Activated CD8-positive, alpha-beta memory T cell treated with anti-CD3 and anti-CD28 coated beads, Interleukin-2, amount 10 ng/mL, durations not matched to agents 7 days and 5 days (primary cell): ENCODE results near the gene CRIP3. TPM values are rescaled to one million over a fixed set of nuclear protein-coding genes. Genes with fewer than 3 reads are reported as not detected.

Source experiments
- ATAC-seq: fragments of 150-1000 bp; cut with Tn5 transposase; one replicate; pipeline ENCODE4 v1.10.0; 2021; ENCODE audit warnings: moderate library complexity
- CTCF ChIA-PET: fragments of 350-600 bp; sonication (Branson Sonifier 250); formaldehyde crosslinking; loops from one replicate; lab custom pipeline; 2021; ENCODE audit warnings: antibody characterized with exemption; lab: Charles Lee
- DNase-seq: peaks from one replicate; pipeline ENCODE4 v3.0.0-alpha.2; 2020
- H3K27ac Mint-ChIP-seq: one replicate; pipeline ENCODE4 v1.8.0; 2021; ENCODE audit warnings: mild to moderate bottlenecking, mixed read lengths
- H3K27me3 Mint-ChIP-seq: one replicate; pipeline ENCODE4 v1.8.0; 2021; ENCODE audit warnings: mixed read lengths
- H3K36me3 Mint-ChIP-seq: one replicate; pipeline ENCODE4 v1.8.0; 2021; ENCODE audit warnings: mild to moderate bottlenecking, mixed read lengths
- H3K4me1 Mint-ChIP-seq: one replicate; pipeline ENCODE4 v1.8.0; 2021; ENCODE audit warnings: mixed read lengths
- H3K4me3 Mint-ChIP-seq: one replicate; pipeline ENCODE4 v1.8.0; 2021; ENCODE audit warnings: mild to moderate bottlenecking, moderate library complexity, mixed read lengths
- H3K9me3 Mint-ChIP-seq: one replicate; pipeline ENCODE4 v1.8.0; 2022; ENCODE audit warnings: low read depth, mixed read lengths
- total RNA-seq, 2 experiments: library from RNA; stranded (reverse); gene quantifications; one replicate each; pipeline ENCODE4 v1.2.3, GENCODE V29; 2021

Gene CRIP3
- total RNA-seq, 2 experiments from 2014 or later = 0.50 to 0.66 TPM

GRCh38 chr6:43291708-43292107 lies 16.9 kb downstream of the CRIP3 start:
- H3K27me3 Mint-ChIP-seq = peaks cover 11% of the 10 kb centered on the region
- DNase-seq (no peak), ATAC-seq (no peak)
- H3K27ac Mint-ChIP-seq = no peak overlapping the region
- no peaks in the 10 kb centered on the region for H3K9me3 Mint-ChIP-seq
- H3K4me3 Mint-ChIP-seq = no peak overlapping the region
- no peaks in the 10 kb centered on the region for H3K36me3 Mint-ChIP-seq
- CTCF ChIA-PET = interaction anchor here (0.8 kb wide), 1 partner anchor 94 kb away, joined by 3 read pairs; no protein-coding TSS in a partner anchor
- H3K4me1 Mint-ChIP-seq = no peaks in the 10 kb centered on the region

- Mint-ChIP-seq H3K4me3 (no peak overlapping the region), H3K27ac (no peak overlapping the region), H3K36me3 (no peaks in the 10 kb centered on the region), H3K27me3 (peaks cover 14% of the 10 kb centered on the region), H3K9me3 (no peaks in the 10 kb centered on the region), H3K4me1 (no peaks in the 10 kb centered on the region)
- ATAC-seq (no peak), DNase-seq (no peak)
- CTCF ChIA-PET = no interaction called here
Measured at GRCh38 chr6:43290905-43291355, 17.7 kb downstream of the CRIP3 start.

- ATAC-seq = no peak
- Mint-ChIP-seq H3K36me3 (no peaks in the 10 kb centered on the region), H3K4me3 (no peak overlapping the region), H3K27me3 (peaks cover 19% of the 10 kb centered on the region), H3K27ac (no peak overlapping the region), H3K4me1 (no peaks in the 10 kb centered on the region), H3K9me3 (no peaks in the 10 kb centered on the region)
- DNase-seq = no peak
- CTCF ChIA-PET = interaction anchor here (0.8 kb wide), 1 partner anchor 64 kb away, joined by 3 read pairs; no protein-coding TSS in a partner anchor
Measured at GRCh38 chr6:43290339-43290904, 18.2 kb downstream of the CRIP3 start.

- H3K4me3 Mint-ChIP-seq = no peak overlapping the region
- no peaks in the 10 kb centered on the region for H3K9me3 Mint-ChIP-seq
- CTCF ChIA-PET = no interaction called here
- H3K27me3 Mint-ChIP-seq = peaks cover 24% of the 10 kb centered on the region
- ATAC-seq (no peak), DNase-seq (no peak)
- no peaks in the 10 kb centered on the region for H3K4me1 Mint-ChIP-seq
- no peak overlapping the region for H3K27ac Mint-ChIP-seq
- H3K36me3 Mint-ChIP-seq = no peaks in the 10 kb centered on the region
Measured at GRCh38 chr6:43287717-43288679, 20.6 kb downstream of the CRIP3 start.

- peaks cover 24% of the 10 kb centered on the region for H3K27me3 Mint-ChIP-seq
- DNase-seq (no peak), ATAC-seq (no peak)
- no peaks in the 10 kb centered on the region for H3K36me3 Mint-ChIP-seq
- no peaks in the 10 kb centered on the region for H3K4me1 Mint-ChIP-seq
- no peak overlapping the region for H3K4me3 Mint-ChIP-seq
- CTCF ChIA-PET = interaction anchor here (1.1 kb wide), 1 partner anchor 10 kb away, joined by 3 read pairs; no protein-coding TSS in a partner anchor
- no peaks in the 10 kb centered on the region for H3K9me3 Mint-ChIP-seq
- H3K27ac Mint-ChIP-seq = no peak overlapping the region
Measured at GRCh38 chr6:43286980-43287716, 21.5 kb downstream of the CRIP3 start.

- H3K36me3 Mint-ChIP-seq = no peaks in the 10 kb centered on the region
- H3K27me3 Mint-ChIP-seq = peaks cover 26% of the 10 kb centered on the region
- ATAC-seq = no peak
- no peak for DNase-seq
- no peaks in the 10 kb centered on the region for H3K9me3 Mint-ChIP-seq
- CTCF ChIA-PET = interaction anchor here (1.1 kb wide), 1 partner anchor 9 kb away, joined by 3 read pairs; no protein-coding TSS in a partner anchor
- H3K27ac Mint-ChIP-seq = no peak overlapping the region
- H3K4me3 Mint-ChIP-seq = no peak overlapping the region
- H3K4me1 Mint-ChIP-seq = no peaks in the 10 kb centered on the region
Measured at GRCh38 chr6:43286456-43286979, 22.1 kb downstream of the CRIP3 start.

- Mint-ChIP-seq H3K27ac (no peak overlapping the region), H3K36me3 (no peaks in the 10 kb centered on the region), H3K4me3 (no peak overlapping the region), H3K27me3 (peaks cover 30% of the 10 kb centered on the region), H3K4me1 (no peaks in the 10 kb centered on the region), H3K9me3 (no peaks in the 10 kb centered on the region)
- CTCF ChIA-PET = interaction anchor here (1.6 kb wide), 1 partner anchor 23 kb away, joined by 3 read pairs; no protein-coding TSS in a partner anchor
- ATAC-seq = no peak
- no peak for DNase-seq
Measured at GRCh38 chr6:43285832-43286231, 22.8 kb downstream of the CRIP3 start.

GRCh38 chr6:43284991-43285781 lies 23.4 kb downstream of the CRIP3 start:
- Mint-ChIP-seq H3K27me3 (peaks cover 35% of the 10 kb centered on the region), H3K9me3 (no peaks in the 10 kb centered on the region), H3K27ac (no peak overlapping the region), H3K4me3 (no peak overlapping the region), H3K36me3 (no peaks in the 10 kb centered on the region), H3K4me1 (no peaks in the 10 kb centered on the region)
- no peak for ATAC-seq
- DNase-seq = no peak
- CTCF ChIA-PET = interaction anchor here (1.6 kb wide), 1 partner anchor 22 kb away, joined by 3 read pairs; no protein-coding TSS in a partner anchor

- ATAC-seq (no peak), DNase-seq (no peak)
- CTCF ChIA-PET = no interaction called here
Measured at GRCh38 chr6:43283905-43284304, 24.7 kb downstream of the CRIP3 start.

GRCh38 chr6:43283514-43283901 lies 25.1 kb downstream of the CRIP3 start:
- H3K27me3 Mint-ChIP-seq = peaks cover 37% of the 10 kb centered on the region
- H3K9me3 Mint-ChIP-seq = no peaks in the 10 kb centered on the region
- ATAC-seq (no peak), DNase-seq (no peak)
- H3K27ac Mint-ChIP-seq = no peak overlapping the region
- no peaks in the 10 kb centered on the region for H3K36me3 Mint-ChIP-seq
- CTCF ChIA-PET = no interaction called here
- no peaks in the 10 kb centered on the region for H3K4me1 Mint-ChIP-seq
- no peak overlapping the region for H3K4me3 Mint-ChIP-seq

More at GRCh38 chr6:43283905-43284304, 24.7 kb downstream of the CRIP3 start:
- Mint-ChIP-seq H3K27ac (no peak overlapping the region), H3K4me3 (no peak overlapping the region), H3K36me3 (no peaks in the 10 kb centered on the region), H3K27me3 (peaks cover 35% of the 10 kb centered on the region), H3K9me3 (no peaks in the 10 kb centered on the region), H3K4me1 (no peaks in the 10 kb centered on the region)

GRCh38 chr6:43282636-43283513 lies 25.8 kb downstream of the CRIP3 start:
- DNase-seq = no peak
- no peaks in the 10 kb centered on the region for H3K4me1 Mint-ChIP-seq
- no peak for ATAC-seq
- H3K36me3 Mint-ChIP-seq = no peaks in the 10 kb centered on the region
- H3K4me3 Mint-ChIP-seq = no peak overlapping the region
- CTCF ChIA-PET = no interaction called here
- H3K27ac Mint-ChIP-seq = no peak overlapping the region
- no peaks in the 10 kb centered on the region for H3K9me3 Mint-ChIP-seq
- peaks cover 38% of the 10 kb centered on the region for H3K27me3 Mint-ChIP-seq

- Mint-ChIP-seq H3K4me1 (no peaks in the 10 kb centered on the region), H3K4me3 (no peak overlapping the region), H3K9me3 (no peaks in the 10 kb centered on the region), H3K27me3 (peaks cover 41% of the 10 kb centered on the region), H3K36me3 (no peaks in the 10 kb centered on the region), H3K27ac (no peak overlapping the region)
- no peak for DNase-seq
- CTCF ChIA-PET = no interaction called here
- ATAC-seq = no peak
Measured at GRCh38 chr6:43282060-43282459, 26.6 kb downstream of the CRIP3 start.
